SKM-1 (cell line): ENCODE measurements around the gene DMP1.
"Not testable (repeated sequence)": the region's sequence is repeated elsewhere in the genome, so short reads cannot be mapped to it uniquely, and the experiment has no call there.

Experiments
- DNase-seq: peaks from one replicate; lab custom pipeline; 2025; ENCODE audit not compliant: unreplicated experiment; lab: John Stamatoyannopoulos, UW

DMP1 gene

GRCh38 chr4:87680271-87680670 is 30.2 kb downstream of the DMP1 start:
- no peak for DNase-seq

- no peak for DNase-seq
Observed at GRCh38 chr4:87688316-87688715, 38.2 kb downstream of the DMP1 start.

- not testable (repeated sequence) for DNase-seq
Observed at GRCh38 chr4:87690947-87691346, 40.9 kb downstream of the DMP1 start.

GRCh38 chr4:87692060-87692459 is 42.0 kb downstream of the DMP1 start:
- DNase-seq, result not testable (repeated sequence)

GRCh38 chr4:87697272-87697671 is 47.2 kb downstream of the DMP1 start:
- DNase-seq, result no peak

GRCh38 chr4:87697945-87698344 is 47.9 kb downstream of the DMP1 start:
- DNase-seq, result no peak

GRCh38 chr4:87698394-87698793 is 48.3 kb downstream of the DMP1 start:
- DNase-seq, result no peak

- no peak for DNase-seq
Observed at GRCh38 chr4:87704001-87704400, 53.9 kb downstream of the DMP1 start.

GRCh38 chr4:87707279-87707918 is 57.3 kb downstream of the DMP1 start:
- DNase-seq, result no peak
